Measurements from ENCODE around the gene ATXN7L1. TPM values are rescaled to one million over a fixed set of nuclear protein-coding genes. Genes with fewer than 3 reads are reported as not detected.
"Not testable (repeated sequence)": the region's sequence is repeated elsewhere in the genome, so short reads cannot be mapped to it uniquely, and the experiment has no call there.

ATXN7L1 gene
- total and polyA plus RNA-seq, 4 donors = 4.2 to 22.5 (median 8.5) TPM

DNA sequence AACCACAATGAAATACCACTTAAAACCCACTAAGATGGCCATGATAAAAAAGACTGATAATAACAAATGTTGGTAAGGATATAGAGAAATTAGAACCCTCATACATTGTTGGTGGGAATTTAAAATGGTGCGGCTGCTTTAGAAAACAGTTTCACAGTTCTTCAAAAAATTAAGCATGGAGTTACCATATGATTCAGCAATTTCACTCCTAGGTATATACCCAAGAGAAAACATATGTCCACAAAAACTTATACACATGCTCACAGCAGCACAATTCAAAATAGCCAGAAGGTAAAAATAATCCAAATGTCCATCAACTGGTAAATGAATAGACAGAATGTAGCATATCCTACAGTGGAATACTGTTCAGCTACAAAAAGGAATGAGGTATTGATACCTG lies 30.0 kb downstream of the ATXN7L1 start:
- TF ChIP-seq, protein P1, sequence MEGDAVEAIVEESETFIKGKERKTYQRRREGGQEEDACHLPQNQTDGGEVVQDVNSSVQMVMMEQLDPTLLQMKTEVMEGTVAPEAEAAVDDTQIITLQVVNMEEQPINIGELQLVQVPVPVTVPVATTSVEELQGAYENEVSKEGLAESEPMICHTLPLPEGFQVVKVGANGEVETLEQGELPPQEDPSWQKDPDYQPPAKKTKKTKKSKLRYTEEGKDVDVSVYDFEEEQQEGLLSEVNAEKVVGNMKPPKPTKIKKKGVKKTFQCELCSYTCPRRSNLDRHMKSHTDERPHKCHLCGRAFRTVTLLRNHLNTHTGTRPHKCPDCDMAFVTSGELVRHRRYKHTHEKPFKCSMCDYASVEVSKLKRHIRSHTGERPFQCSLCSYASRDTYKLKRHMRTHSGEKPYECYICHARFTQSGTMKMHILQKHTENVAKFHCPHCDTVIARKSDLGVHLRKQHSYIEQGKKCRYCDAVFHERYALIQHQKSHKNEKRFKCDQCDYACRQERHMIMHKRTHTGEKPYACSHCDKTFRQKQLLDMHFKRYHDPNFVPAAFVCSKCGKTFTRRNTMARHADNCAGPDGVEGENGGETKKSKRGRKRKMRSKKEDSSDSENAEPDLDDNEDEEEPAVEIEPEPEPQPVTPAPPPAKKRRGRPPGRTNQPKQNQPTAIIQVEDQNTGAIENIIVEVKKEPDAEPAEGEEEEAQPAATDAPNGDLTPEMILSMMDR (IDR thresholded peaks at IDR 0.05; ENCODE audit: control extremely low read depth, extremely low read depth) = no peak
- Histone ChIP-seq H3K27me3 (ENCODE audit: control insufficient read depth in 3 of 3, insufficient read depth in 3 of 3, low read length in 2 of 3) (no peaks in the 10 kb centered on the region), H3K27ac (ENCODE audit: low read depth in 1 of 2, low read length in 1 of 2) (no peak overlapping the region), H3K9me3 (ENCODE audit: control insufficient read depth in 4 of 4, insufficient read depth in 3 of 4, low read length in 3 of 4) (no peaks in the 10 kb centered on the region), H3K9ac (ENCODE audit: insufficient read depth in 1 of 2, low read length in 2 of 2) (no peak overlapping the region), H3K36me3 (ENCODE audit: control insufficient read depth in 4 of 4, insufficient read depth in 4 of 4, low read length in 4 of 4) (no peaks in the 10 kb centered on the region), H3K4me3 (no peak overlapping the region), H3K4me1 (ENCODE audit: control insufficient read depth in 5 of 5, insufficient read depth in 5 of 5, low read length in 5 of 5) (peaks cover 0 to 14% (median 0%) of the 10 kb centered on the region in 5 donors)
- DNase-seq = no peak
- no peak for ATAC-seq (ENCODE audit: insufficient read depth, low FRiP score)
- 93 to 96% methylated on average over 1 of the region's 1 CpG for WGBS, 2 donors

DNA sequence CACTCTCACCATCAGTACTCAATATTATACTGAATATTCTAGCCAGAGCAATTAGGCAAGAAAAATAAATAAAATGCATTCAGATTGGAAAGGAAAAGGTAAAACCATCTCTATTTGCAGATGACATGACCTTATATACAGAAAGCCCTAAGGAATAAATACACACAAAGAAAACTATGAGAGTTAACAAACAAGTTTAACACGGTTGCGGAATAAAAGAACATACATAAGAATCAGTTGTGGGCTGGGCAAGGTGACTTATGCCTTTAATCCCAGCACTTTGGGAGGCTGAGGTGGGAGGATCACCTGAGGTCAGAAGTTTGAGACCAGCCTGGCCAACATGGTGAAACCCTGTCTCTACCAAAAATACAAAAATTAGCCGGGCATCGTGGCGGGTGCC lies 31.7 kb downstream of the ATXN7L1 start:
- WGBS, 2 donors = 96 to 98% methylated on average over 5 of the region's 5 CpGs
- ATAC-seq (ENCODE audit: insufficient read depth, low FRiP score); DNase-seq; H3K36me3 ChIP-seq (ENCODE audit: control insufficient read depth in 4 of 4, insufficient read depth in 4 of 4, low read length in 4 of 4); H3K4me3 ChIP-seq; H3K27me3 ChIP-seq (ENCODE audit: control insufficient read depth in 3 of 3, insufficient read depth in 3 of 3, low read length in 2 of 3); H3K9me3 ChIP-seq (ENCODE audit: control insufficient read depth in 4 of 4, insufficient read depth in 3 of 4, low read length in 3 of 4); H3K27ac ChIP-seq (ENCODE audit: low read depth in 1 of 2, low read length in 1 of 2); H3K9ac ChIP-seq (ENCODE audit: insufficient read depth in 1 of 2, low read length in 2 of 2): not testable (repeated sequence)
- peaks cover 0 to 10% (median 5%) of the 10 kb centered on the region in 5 donors for H3K4me1 ChIP-seq (ENCODE audit: control insufficient read depth in 5 of 5, insufficient read depth in 5 of 5, low read length in 5 of 5)

DNA sequence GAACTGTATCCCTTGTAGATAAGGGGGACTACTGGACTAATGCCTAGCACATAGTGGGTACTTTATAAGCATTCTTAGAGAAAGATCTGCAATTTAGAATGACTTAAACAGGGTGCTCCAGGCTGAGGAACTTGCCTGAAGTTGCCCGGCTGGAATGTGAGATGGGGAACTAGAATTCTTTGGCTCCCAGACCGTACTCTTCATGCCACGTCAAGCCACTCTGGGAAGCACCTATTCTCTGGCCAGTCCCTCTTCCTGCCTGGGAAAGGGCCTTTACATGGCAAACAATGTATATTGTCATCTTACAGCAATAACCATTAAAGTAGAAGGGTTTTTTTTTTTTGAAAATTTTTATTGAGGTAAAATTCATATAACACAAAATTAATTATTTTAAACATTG lies 34.5 kb downstream of the ATXN7L1 start:
- ATAC-seq (ENCODE audit: insufficient read depth, low FRiP score) = no peak
- WGBS, 2 donors = 75 to 80% methylated on average over 3 of the region's 3 CpGs
- Histone ChIP-seq H3K27ac (ENCODE audit: low read depth in 1 of 2, low read length in 1 of 2) (no peak overlapping the region), H3K27me3 (ENCODE audit: control insufficient read depth in 3 of 3, insufficient read depth in 3 of 3, low read length in 2 of 3) (no peaks in the 10 kb centered on the region), H3K4me3 (no peak overlapping the region), H3K4me1 (ENCODE audit: control insufficient read depth in 5 of 5, insufficient read depth in 5 of 5, low read length in 5 of 5) (peaks cover 0 to 18% (median 6%) of the 10 kb centered on the region in 5 donors), H3K36me3 (ENCODE audit: control insufficient read depth in 4 of 4, insufficient read depth in 4 of 4, low read length in 4 of 4) (no peaks in the 10 kb centered on the region), H3K9ac (ENCODE audit: insufficient read depth in 1 of 2, low read length in 2 of 2) (no peak overlapping the region), H3K9me3 (ENCODE audit: control insufficient read depth in 4 of 4, insufficient read depth in 3 of 4, low read length in 3 of 4) (no peaks in the 10 kb centered on the region)
- DNase-seq = no peak
- TF ChIP-seq, protein P1 (IDR thresholded peaks at IDR 0.05; ENCODE audit: control extremely low read depth, extremely low read depth) = no peak

DNA sequence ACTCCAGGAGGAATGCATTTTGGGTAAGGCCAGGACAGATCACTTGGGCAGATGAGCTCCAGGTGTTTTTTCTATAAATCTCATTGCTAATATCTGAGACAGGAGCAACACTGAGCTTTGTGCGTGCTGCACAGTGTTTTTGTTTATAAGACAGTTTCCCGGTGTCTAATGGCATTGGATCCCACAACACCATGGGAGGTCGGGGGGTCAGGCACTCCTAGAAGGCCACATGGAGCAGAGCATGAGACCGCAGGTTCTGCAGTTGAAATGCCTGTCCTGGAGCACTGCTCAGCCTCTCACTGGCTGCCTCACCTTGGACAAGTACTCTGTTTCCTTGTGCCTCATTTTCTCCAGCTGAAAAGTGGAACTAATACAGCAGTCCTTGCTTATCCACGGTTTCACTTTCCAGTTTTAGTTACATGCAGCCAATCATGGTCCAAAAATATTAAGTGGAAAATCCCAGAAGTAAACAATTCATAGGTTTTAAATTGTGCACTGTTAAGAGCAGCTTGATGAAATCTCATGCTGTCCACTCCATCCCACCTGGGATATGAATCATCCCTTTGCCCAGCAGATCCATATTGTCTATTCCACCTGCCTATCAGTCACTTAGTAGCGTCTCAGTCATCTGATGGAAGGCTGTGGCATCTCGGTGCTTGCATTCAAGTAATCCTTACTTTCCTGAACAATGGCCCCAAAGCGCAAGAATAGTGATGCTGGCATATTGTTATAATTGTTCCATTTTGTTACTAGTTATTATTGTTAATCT lies 35.2 kb downstream of the ATXN7L1 start:
- no peaks in the 10 kb centered on the region for H3K36me3 ChIP-seq (ENCODE audit: control insufficient read depth in 4 of 4, insufficient read depth in 4 of 4, low read length in 4 of 4)
- H3K27ac ChIP-seq (ENCODE audit: low read depth in 1 of 2, low read length in 1 of 2) = no peak overlapping the region
- H3K27me3 ChIP-seq (ENCODE audit: control insufficient read depth in 3 of 3, insufficient read depth in 3 of 3, low read length in 2 of 3) = no peaks in the 10 kb centered on the region
- TF ChIP-seq, protein P1 (IDR thresholded peaks at IDR 0.05; ENCODE audit: control extremely low read depth, extremely low read depth) = no peak
- no peak for DNase-seq
- H3K4me1 ChIP-seq (ENCODE audit: control insufficient read depth in 5 of 5, insufficient read depth in 5 of 5, low read length in 5 of 5) = peaks cover 0 to 18% (median 6%) of the 10 kb centered on the region in 5 donors
- no peak overlapping the region for H3K9ac ChIP-seq (ENCODE audit: insufficient read depth in 1 of 2, low read length in 2 of 2)
- H3K4me3 ChIP-seq = no peak overlapping the region
- WGBS, 2 donors = 78 to 86% methylated on average over 8 of the region's 8 CpGs
- no peaks in the 10 kb centered on the region for H3K9me3 ChIP-seq (ENCODE audit: control insufficient read depth in 4 of 4, insufficient read depth in 3 of 4, low read length in 3 of 4)
- ATAC-seq (ENCODE audit: insufficient read depth, low FRiP score) = no peak

All from lung (tissue), 12 donors.